Measurements from ENCODE around the gene REEP3. TPM values are rescaled to one million over a fixed set of nuclear protein-coding genes. Genes with fewer than 3 reads are reported as not detected.
A peak's percentile ranks its signal among the peaks of the same experiment; 100 is the strongest.

The REEP3 gene
- total and polyA plus RNA-seq, 7 experiments from 2014 or later, result 1.6 to 21.6 (median 8.1) TPM

DNA sequence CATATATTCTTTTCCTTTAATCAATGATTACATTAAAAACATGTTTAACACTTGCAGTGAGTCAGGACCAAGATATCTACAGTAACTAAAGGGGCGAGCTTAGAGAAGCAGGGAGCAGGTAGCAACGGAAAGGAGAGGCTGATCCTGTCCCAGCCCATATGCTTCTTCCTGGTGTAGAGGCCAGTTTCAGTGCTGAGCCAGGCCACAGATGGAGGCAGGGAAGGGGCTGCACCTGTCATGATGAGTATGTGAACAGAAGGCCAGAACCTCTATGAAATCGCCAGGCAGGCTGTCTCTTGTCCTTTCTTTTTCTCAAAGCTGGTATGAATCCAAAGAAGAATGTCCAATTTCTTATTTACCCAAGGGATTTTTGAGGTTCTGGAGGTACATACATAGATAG, 16.3 kb downstream of the REEP3 start:
- no peak overlapping the region for H3K27ac ChIP-seq (ENCODE audit: low read depth, low read length)
- H3K27ac Mint-ChIP-seq, result no peak overlapping the region

DNA sequence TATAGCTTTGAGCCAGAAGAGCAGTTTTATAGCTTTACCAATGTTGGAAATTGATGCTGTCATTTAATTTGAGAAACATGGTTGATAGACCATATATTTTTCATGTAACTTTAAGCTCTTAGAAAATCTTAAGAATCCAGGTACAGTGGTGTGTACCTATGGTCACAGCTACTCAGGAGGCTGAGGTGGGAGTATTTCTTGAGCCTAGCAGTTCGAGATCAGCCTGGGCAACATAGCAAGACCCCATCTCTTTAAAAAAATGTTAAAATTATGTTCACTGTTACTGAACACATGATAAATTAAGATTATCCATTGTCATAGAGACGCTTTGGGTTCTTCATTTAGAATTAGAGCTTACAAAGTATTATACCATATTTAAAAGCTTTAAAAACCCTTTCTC, 18.2 kb downstream of the REEP3 start:
- ATAC-seq, result no peak
- ChIA-PET CTCF (interaction anchor here (0.6 to 1.2 kb wide), 3 partner anchors 153 to 452 kb away, joined by 4 read pairs; no protein-coding TSS in a partner anchor), POLR2A (interaction anchor here (0.9 kb wide), 1 partner anchor 326 kb away, joined by 3 read pairs; no protein-coding TSS in a partner anchor)
- H3K4me1 ChIP-seq (ENCODE audit: control insufficient read depth in 2 of 2, insufficient read depth in 2 of 2, low read length in 2 of 2), result no peaks in the 10 kb centered on the region
- Mint-ChIP-seq H3K36me3 (peaks cover 0 to 3% (median 0%) of the 10 kb centered on the region in 5 donors), H3K4me3 (no peak overlapping the region), H3K27me3 (no peaks in the 10 kb centered on the region), H3K27ac (peak overlapping the region in 1 of 9 donors; percentile 31), H3K4me1 (peaks cover 0 to 14% (median 10%) of the 10 kb centered on the region in 7 donors), H3K9me3 (no peaks in the 10 kb centered on the region)
- intact Hi-C loops (cut with micrococcal nuclease), result no loop called here
- no peaks in the 10 kb centered on the region for H3K36me3 ChIP-seq (ENCODE audit: control insufficient read depth in 2 of 3, insufficient read depth in 3 of 3, low read length in 3 of 3)
- no peaks in the 10 kb centered on the region for H3K9me3 ChIP-seq (ENCODE audit: control insufficient read depth in 2 of 3, low read length in 3 of 3)
- no peaks in the 10 kb centered on the region for H3K27me3 ChIP-seq (ENCODE audit: control insufficient read depth in 2 of 2, insufficient read depth in 2 of 2, low read length in 2 of 2)
- DNase-seq, result no peak
- no peak overlapping the region for H3K27ac ChIP-seq (ENCODE audit: low read depth, low read length)
- no peak overlapping the region for H3K4me3 ChIP-seq (ENCODE audit: low read length)

More for the DNA sequence above, 16.3 kb downstream of the REEP3 start:
- H3K9me3 ChIP-seq (ENCODE audit: control insufficient read depth in 2 of 3, low read length in 3 of 3), result no peaks in the 10 kb centered on the region
- H3K4me3 ChIP-seq (ENCODE audit: low read length), result no peak overlapping the region
- POLR2A ChIA-PET, result no interaction called here
- no peaks in the 10 kb centered on the region for H3K4me1 ChIP-seq (ENCODE audit: control insufficient read depth in 2 of 2, insufficient read depth in 2 of 2, low read length in 2 of 2)
- no peak for DNase-seq
- Mint-ChIP-seq H3K36me3 (peaks cover 0 to 5% (median 1%) of the 10 kb centered on the region in 5 donors), H3K27me3 (no peaks in the 10 kb centered on the region), H3K4me3 (no peak overlapping the region), H3K4me1 (peaks cover 2 to 16% (median 6%) of the 10 kb centered on the region in 7 donors), H3K9me3 (no peaks in the 10 kb centered on the region)
- no peak for ATAC-seq
- H3K36me3 ChIP-seq (ENCODE audit: control insufficient read depth in 2 of 3, insufficient read depth in 3 of 3, low read length in 3 of 3), result no peaks in the 10 kb centered on the region
- intact Hi-C loops (cut with micrococcal nuclease), result no loop called here
- no peaks in the 10 kb centered on the region for H3K27me3 ChIP-seq (ENCODE audit: control insufficient read depth in 2 of 2, insufficient read depth in 2 of 2, low read length in 2 of 2)
- CTCF ChIA-PET, result interaction anchor here (0.6 kb wide), 1 partner anchor 21 kb away, joined by 3 read pairs; no protein-coding TSS in a partner anchor

DNA sequence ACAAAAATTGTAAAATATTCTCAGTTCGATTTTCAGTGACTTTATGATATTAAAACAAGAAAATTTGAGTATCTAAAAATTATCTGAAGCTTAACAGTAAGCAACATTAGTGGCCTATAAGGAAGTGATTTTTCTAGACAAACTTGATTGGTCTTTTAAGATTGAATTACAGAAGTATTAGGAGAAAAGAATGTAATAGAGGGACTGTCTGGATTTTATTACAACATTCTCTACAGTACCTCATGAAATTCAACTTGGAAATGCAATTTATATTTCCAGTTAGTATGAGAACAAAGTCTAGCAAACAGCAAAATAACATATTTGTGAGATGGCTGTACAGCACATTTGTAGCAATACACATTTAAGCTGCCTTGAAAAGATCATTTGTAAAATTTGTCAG, 18.8 kb downstream of the REEP3 start:
- Mint-ChIP-seq H3K27me3 (no peaks in the 10 kb centered on the region), H3K27ac (peak overlapping the region in 1 of 9 donors; percentile 71), H3K9me3 (no peaks in the 10 kb centered on the region), H3K36me3 (peaks cover 0 to 3% (median 0%) of the 10 kb centered on the region in 5 donors), H3K4me3 (no peak overlapping the region), H3K4me1 (peaks cover 0 to 14% (median 10%) of the 10 kb centered on the region in 7 donors)
- no peak for ATAC-seq
- H3K27me3 ChIP-seq (ENCODE audit: control insufficient read depth in 2 of 2, insufficient read depth in 2 of 2, low read length in 2 of 2), result no peaks in the 10 kb centered on the region
- intact Hi-C loops (cut with micrococcal nuclease), result no loop called here
- no peaks in the 10 kb centered on the region for H3K4me1 ChIP-seq (ENCODE audit: control insufficient read depth in 2 of 2, insufficient read depth in 2 of 2, low read length in 2 of 2)
- no peaks in the 10 kb centered on the region for H3K36me3 ChIP-seq (ENCODE audit: control insufficient read depth in 2 of 3, insufficient read depth in 3 of 3, low read length in 3 of 3)
- H3K9me3 ChIP-seq (ENCODE audit: control insufficient read depth in 2 of 3, low read length in 3 of 3), result no peaks in the 10 kb centered on the region
- H3K27ac ChIP-seq (ENCODE audit: low read depth, low read length), result no peak overlapping the region
- H3K4me3 ChIP-seq (ENCODE audit: low read length), result no peak overlapping the region
- DNase-seq, result no peak
- CTCF ChIA-PET, result interaction anchor here (0.6 to 1.2 kb wide), 2 partner anchors 153 to 323 kb away, joined by 4 read pairs; no protein-coding TSS in a partner anchor
- POLR2A ChIA-PET, result no interaction called here

DNA sequence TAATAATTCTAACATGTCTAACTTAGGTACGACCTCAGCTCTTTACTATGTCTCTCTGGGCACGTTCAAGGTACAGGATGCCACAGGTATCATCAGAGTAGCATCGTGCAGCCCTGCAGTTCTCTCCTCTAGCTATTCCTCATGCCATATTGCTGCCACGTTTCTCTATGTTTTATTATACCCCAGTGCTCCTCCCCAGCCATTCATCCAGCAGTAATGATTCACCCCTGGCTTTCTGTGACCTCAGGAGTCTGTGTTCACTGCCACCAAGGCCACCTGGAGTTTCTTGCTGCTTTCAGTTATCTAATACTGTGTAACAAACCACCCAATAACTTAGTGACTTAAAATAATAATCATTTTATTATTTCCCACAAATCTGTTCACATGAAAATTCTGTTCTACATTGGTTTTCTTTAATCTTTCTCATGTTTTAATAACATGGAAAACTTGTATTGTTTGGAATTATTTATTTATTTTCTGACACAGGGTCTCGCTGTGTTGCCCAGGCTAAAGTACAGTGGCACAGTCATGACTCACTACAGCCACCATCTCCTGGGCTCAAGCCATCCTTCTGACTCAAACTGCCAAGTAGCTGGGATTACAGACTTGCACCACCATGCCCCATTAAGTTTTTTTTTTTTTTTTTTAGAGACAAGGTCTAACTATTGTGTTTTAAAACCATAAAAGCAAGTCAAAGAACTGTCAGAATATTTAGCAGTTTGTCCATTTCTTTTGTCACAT, 21.8 kb downstream of the REEP3 start:
- intact Hi-C loops (cut with micrococcal nuclease), result no loop called here
- no peaks in the 10 kb centered on the region for H3K9me3 ChIP-seq (ENCODE audit: control insufficient read depth in 2 of 3, low read length in 3 of 3)
- H3K4me1 ChIP-seq (ENCODE audit: control insufficient read depth in 2 of 2, insufficient read depth in 2 of 2, low read length in 2 of 2), result no peaks in the 10 kb centered on the region
- Mint-ChIP-seq H3K27me3 (no peaks in the 10 kb centered on the region), H3K4me3 (no peak overlapping the region), H3K27ac (no peak overlapping the region), H3K9me3 (no peaks in the 10 kb centered on the region), H3K4me1 (peaks cover 0 to 19% (median 9%) of the 10 kb centered on the region in 7 donors), H3K36me3 (peaks cover 0 to 16% (median 5%) of the 10 kb centered on the region in 5 donors)
- ChIA-PET CTCF (no interaction called here), POLR2A (no interaction called here)
- H3K27me3 ChIP-seq (ENCODE audit: control insufficient read depth in 2 of 2, insufficient read depth in 2 of 2, low read length in 2 of 2), result no peaks in the 10 kb centered on the region
- ATAC-seq (no peak), DNase-seq (no peak)
- no peak overlapping the region for H3K27ac ChIP-seq (ENCODE audit: low read depth, low read length)
- no peak overlapping the region for H3K4me3 ChIP-seq (ENCODE audit: low read length)
- no peaks in the 10 kb centered on the region for H3K36me3 ChIP-seq (ENCODE audit: control insufficient read depth in 2 of 3, insufficient read depth in 3 of 3, low read length in 3 of 3)

DNA sequence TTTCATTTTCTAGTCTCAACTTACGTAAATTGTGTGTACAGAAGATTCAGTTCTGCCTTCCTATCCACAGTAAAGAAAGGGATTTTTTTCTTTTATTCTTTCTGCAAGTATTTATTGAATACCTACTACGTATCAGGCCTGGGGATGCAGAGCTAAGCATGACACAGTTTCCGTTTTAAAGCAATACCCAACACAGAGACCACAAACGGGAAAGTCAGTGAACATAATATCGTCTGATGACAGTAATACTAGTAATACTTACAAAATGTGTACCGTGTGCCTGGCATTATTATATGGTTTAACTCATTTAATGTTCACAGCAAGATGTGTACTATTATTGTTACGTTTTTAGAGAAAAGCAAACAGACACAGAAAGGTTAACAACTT, 22.4 kb downstream of the REEP3 start:
- Mint-ChIP-seq H3K27ac (no peak overlapping the region), H3K4me3 (no peak overlapping the region), H3K4me1 (peaks cover 0 to 19% (median 9%) of the 10 kb centered on the region in 7 donors), H3K27me3 (no peaks in the 10 kb centered on the region), H3K9me3 (no peaks in the 10 kb centered on the region), H3K36me3 (peaks cover 0 to 17% (median 5%) of the 10 kb centered on the region in 5 donors)
- no peak overlapping the region for H3K4me3 ChIP-seq (ENCODE audit: low read length)
- DNase-seq, result no peak
- POLR2A ChIA-PET, result no interaction called here
- no peaks in the 10 kb centered on the region for H3K4me1 ChIP-seq (ENCODE audit: control insufficient read depth in 2 of 2, insufficient read depth in 2 of 2, low read length in 2 of 2)
- no peak overlapping the region for H3K27ac ChIP-seq (ENCODE audit: low read depth, low read length)
- intact Hi-C loops (cut with micrococcal nuclease), result no loop called here
- H3K9me3 ChIP-seq (ENCODE audit: control insufficient read depth in 2 of 3, low read length in 3 of 3), result no peaks in the 10 kb centered on the region
- no peaks in the 10 kb centered on the region for H3K36me3 ChIP-seq (ENCODE audit: control insufficient read depth in 2 of 3, insufficient read depth in 3 of 3, low read length in 3 of 3)
- ATAC-seq, result no peak
- H3K27me3 ChIP-seq (ENCODE audit: control insufficient read depth in 2 of 2, insufficient read depth in 2 of 2, low read length in 2 of 2), result no peaks in the 10 kb centered on the region
- CTCF ChIA-PET, result no interaction called here

DNA sequence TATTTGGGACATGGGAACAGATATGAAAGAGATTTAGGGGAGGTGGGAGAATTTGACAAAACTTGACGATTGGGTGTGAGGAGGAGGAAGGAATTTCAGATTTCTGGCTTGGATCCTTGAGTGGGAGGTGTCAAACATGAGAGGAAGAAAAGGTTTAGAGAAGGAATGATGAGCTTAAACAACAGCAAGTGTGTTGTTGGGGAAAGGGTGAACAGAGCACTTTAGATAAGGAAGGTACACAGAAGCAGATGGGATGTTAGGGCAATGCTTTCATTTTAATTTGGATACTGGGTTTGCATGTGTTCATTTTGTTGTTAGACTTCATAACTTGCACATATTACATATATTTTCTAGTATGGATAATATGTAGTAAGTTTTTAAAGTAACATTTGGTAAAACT, 23.2 kb downstream of the REEP3 start:
- ChIA-PET POLR2A (interaction anchor here (1.6 kb wide), 1 partner anchor 23 kb away, joined by 5 read pairs; the partner anchor contains the start of gene REEP3), CTCF (no interaction called here)
- ATAC-seq (no peak), DNase-seq (no peak)
- no peaks in the 10 kb centered on the region for H3K27me3 ChIP-seq (ENCODE audit: control insufficient read depth in 2 of 2, insufficient read depth in 2 of 2, low read length in 2 of 2)
- Mint-ChIP-seq H3K4me1 (peaks cover 0 to 14% (median 8%) of the 10 kb centered on the region in 7 donors), H3K27me3 (no peaks in the 10 kb centered on the region), H3K4me3 (no peak overlapping the region), H3K36me3 (peaks cover 0 to 17% (median 5%) of the 10 kb centered on the region in 5 donors), H3K9me3 (no peaks in the 10 kb centered on the region), H3K27ac (no peak overlapping the region)
- H3K9me3 ChIP-seq (ENCODE audit: control insufficient read depth in 2 of 3, low read length in 3 of 3), result no peaks in the 10 kb centered on the region
- no peak overlapping the region for H3K27ac ChIP-seq (ENCODE audit: low read depth, low read length)
- H3K4me3 ChIP-seq (ENCODE audit: low read length), result no peak overlapping the region
- intact Hi-C loops (cut with micrococcal nuclease), result no loop called here
- H3K36me3 ChIP-seq (ENCODE audit: control insufficient read depth in 2 of 3, insufficient read depth in 3 of 3, low read length in 3 of 3), result no peaks in the 10 kb centered on the region
- no peaks in the 10 kb centered on the region for H3K4me1 ChIP-seq (ENCODE audit: control insufficient read depth in 2 of 2, insufficient read depth in 2 of 2, low read length in 2 of 2)
